RPMI7951 (cell line): Measurements from ENCODE around the gene SLC45A3. TPM values are rescaled to one million over a fixed set of nuclear protein-coding genes. Genes with fewer than 3 reads are reported as not detected.
"Not testable (repeated sequence)": the region's sequence is repeated elsewhere in the genome, so short reads cannot be mapped to it uniquely, and the experiment has no call there.

ENCODE experiments used
- DNase-seq: peaks from one replicate; pipeline ENCODE4 v3.0.0-alpha.2; 2012; ENCODE audit warnings: low read depth
- total RNA-seq: library from RNA; depleted of rRNA; stranded (reverse); fragments of >200 nt; shearing (Covaris generic); gene quantifications from 2 replicates; pipeline ENCODE4 v1.2.3, GENCODE V29; 2014; rRNA removed

Gene SLC45A3, protein sequence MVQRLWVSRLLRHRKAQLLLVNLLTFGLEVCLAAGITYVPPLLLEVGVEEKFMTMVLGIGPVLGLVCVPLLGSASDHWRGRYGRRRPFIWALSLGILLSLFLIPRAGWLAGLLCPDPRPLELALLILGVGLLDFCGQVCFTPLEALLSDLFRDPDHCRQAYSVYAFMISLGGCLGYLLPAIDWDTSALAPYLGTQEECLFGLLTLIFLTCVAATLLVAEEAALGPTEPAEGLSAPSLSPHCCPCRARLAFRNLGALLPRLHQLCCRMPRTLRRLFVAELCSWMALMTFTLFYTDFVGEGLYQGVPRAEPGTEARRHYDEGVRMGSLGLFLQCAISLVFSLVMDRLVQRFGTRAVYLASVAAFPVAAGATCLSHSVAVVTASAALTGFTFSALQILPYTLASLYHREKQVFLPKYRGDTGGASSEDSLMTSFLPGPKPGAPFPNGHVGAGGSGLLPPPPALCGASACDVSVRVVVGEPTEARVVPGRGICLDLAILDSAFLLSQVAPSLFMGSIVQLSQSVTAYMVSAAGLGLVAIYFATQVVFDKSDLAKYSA
- 4.4 and 4.7 TPM in 2 replicates for total RNA-seq

DNA sequence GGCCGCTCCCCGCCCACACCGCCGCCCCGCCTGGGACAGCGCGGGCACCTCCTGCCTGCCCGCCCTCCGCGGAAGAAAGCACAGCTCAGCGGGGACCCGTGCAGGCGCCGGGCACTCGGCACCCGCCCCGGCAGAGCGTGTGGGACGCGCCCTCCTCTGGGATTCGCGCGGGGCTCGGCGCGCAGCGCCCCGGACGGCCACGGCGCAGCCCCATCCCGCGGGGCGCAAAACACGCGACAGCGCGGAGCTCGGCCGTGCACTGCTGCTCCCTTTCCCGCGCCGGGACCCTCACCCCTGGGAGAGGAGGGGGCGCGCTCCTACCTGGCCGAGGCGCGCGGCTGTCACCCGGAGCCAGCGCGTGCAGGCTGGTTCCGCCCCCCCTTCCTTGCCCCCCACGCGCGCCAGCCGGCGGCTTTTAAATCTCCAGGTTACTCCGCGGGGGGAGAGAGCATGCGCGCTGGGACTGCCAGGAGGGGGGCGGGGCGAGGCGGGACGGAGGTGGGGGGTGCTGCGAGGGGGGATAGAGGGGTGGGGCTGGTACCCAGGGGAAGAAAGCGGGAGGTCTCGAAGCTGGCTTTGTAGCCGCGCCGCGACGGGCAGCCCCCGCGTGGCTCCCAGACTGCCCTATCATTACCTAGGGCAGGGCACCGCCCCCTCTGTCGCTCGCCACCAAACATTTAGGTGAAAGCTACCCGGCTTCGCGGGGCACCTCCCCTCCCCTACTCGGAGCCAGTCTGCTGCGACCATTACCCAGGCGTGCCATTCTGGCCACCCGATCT is at the start of gene SLC45A3:
Gene SLC45A3, minus strand, starts transcription at position 437 of the 779 bp plus-strand sequence. CDS start 15,853 bp downstream, outside the sequence.
- peak; percentile 19 for DNase-seq

DNA sequence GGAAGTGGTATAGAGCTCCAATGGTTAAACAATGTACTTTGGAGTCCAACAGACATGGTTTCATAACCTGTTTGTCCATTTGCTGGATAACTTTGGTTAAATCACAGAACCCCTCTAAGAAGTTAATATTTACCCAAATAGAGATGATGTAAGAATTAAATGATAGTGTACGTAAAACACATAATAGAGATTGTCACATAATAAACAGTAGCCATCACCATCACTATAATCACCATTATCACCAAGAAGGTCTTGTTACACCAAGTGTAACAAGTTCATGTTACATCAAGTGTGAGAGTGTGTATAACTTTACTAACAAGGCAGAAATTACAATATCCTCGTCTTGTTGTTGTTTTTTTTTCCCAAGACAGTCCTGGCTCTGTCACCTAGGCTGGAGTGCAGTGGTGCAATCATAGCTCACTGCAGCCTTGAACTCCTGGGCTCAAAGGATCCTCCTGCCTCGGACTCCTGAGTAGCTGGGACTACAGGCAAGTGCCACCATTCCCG is 46.4 kb upstream of the SLC45A3 start:
- no peak for DNase-seq

DNA sequence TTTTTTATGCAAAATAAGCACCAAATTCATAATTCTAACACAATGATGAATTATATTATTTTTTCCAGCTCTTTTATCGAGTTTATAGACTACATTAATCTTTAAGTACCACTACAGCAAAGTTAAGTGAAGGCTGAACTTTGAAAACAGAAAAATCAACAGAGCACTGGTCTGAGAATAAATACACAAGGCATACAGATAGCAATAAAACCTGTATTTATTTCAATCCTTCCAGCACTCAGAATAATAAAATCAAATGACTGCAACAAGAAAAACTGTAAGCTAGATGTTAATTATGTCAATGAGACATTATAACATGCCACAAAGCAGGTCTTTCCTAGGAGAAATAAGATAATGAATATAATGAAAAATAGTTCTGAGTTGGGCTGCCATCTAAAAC is 45.2 kb upstream of the SLC45A3 start:
- DNase-seq: no peak

DNA sequence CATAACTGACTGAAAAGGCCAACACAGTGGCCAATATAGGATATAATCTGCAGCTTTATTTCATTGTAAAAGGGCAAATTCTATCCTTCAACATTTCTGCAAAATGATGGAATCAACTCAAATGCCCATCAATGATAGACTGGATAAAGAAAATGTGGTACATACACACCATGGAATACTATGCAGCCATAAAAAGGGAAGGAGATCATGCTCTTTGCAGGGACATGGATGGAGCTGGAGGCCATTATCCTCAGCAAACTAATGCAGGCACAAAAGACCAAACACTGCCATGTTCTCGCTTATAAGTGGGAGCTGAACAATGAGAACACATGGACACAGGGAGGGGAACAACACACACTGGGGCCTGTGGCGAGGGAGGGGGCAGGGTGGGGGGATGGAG is 40.4 kb upstream of the SLC45A3 start:
- not testable (repeated sequence) for DNase-seq

DNA sequence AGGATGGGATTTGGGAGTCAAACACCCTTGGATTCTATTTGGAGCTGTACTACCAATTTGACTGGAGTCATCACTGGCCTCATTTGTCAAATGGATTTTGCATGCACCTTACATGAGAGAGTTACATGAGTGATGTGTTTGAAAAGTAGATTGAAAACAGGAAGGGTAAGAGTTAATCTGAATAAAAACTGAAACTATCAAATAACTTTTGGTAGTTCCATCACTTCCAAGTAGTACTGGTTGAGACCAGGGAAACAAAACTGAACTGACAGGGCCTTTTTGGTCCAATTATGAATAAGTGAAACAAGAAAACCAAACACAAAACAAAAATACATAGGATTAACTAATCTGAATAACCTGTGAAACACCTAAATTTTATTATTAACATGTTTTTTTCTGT is 39.5 kb upstream of the SLC45A3 start:
- DNase-seq: no peak

DNA sequence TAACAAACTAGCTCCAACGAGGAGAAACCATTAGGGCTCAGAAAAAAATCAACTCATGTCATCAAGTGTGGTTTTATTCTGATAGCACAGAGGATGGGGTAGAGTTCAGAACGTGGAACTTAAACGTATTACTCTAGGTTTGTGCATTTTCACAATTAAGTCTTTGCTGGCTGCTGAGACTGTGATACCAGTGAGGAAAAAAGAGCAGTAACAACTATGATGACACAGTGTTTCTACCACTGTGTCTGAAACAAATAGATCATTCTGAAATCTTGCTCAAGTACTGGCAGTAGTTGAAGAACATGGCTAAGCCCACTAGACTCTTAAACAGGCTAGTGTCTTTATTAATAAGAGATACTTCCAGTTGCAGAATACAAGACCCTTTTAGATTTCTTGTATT is 38.7 kb upstream of the SLC45A3 start:
- DNase-seq: no peak

DNA sequence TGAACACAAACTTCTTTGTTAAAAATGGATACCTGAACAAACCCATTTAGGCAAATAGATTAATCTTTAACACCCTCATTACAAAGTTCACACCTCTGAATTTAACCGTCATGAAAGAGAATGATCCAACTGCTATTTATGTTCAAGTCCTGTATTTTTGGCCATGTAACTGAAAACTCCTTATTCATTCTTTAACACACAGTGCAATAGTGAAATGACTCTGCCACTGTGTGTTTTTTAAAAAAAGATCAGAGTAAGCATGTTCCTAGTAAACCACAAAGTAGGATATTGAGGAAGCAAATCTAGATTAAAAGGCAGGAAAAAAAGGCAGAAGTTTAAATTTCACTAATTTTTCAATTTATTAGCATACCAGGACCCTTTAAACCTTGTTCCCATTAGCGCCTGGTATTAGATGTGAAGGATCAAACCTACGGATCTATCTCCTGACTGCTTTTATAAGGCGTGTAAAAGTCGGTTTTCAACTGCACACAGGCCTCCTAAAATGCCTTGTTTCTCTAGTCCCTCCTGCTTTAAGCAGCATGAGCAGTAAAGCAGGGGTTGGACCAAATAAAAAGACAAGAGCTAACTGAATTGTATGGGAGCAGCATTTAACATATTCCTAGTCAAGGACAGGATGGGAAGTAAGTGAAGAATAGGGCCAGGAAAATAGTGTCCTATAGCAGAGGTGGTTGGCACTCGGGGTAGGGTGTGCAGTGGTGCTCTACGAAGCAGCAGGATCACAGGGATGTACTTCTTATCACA is 36.2 kb upstream of the SLC45A3 start:
- no peak for DNase-seq

DNA sequence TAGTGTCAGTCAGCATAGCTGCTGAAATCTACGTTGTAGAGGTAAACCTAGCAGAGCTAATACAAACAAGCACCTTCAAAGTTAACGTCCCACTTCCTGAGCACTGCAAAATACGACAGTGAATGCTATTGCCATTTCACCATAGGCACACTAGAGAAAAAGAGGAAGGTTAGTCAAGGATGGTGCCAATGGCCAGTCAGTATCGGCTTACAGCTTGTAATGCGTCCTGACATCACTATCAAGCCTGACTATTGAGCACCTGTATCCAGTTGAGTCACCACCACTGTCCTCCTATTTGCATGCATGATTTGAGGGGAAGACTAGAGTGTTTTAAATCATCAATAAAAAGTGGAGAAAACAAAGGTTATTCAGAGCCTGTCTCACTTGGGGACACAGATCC is 35.3 kb upstream of the SLC45A3 start:
- DNase-seq: no peak

DNA sequence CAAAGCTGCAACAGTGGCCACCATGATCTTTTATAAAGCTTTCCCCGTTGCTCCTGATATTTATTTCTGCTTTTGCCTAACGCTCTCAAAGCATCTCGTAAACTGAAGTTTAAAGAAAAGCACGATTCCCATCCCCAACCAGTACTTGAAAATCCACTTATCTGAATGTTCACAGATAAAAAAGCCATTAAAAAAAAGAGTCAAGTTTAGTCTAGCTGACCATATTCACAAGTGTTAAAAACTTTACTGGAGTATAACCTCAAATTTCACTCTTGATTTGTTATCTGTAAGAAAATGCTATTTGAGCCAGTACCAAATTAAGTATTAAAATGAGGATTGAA is 34.6 kb upstream of the SLC45A3 start:
- DNase-seq: no peak

DNA sequence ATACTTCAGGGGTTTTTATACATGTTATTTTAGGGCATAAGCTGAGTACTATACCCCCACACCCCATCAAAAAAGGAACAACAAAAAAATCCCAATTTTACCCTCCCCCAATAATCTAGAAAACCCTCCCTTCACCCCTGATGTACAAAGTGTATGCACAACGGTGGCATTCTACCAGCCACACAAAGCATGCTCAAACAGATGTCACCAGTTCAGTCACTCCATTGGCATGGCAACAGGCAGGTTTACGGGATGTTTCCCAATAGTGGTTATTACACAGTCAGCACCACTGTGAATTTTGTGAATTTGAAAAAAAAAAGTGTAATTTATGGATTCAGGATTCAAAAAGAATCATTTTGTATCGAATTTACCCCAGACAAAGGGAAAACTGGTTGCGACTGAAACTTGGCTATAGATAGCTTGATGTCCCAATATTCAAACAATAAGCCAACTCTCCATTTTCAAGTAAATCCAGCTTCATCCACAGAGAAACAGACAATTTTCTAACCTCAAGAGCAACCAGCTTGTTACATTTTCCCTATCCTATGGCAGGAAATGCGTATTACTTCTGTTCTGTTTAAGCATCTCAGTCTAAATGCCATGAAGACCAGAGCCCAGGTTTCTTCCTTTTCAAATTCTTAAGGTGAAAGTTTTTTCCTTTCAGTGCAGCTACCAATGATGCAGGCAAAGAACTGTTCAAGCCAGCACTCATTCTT is 34.0 kb upstream of the SLC45A3 start:
- no peak for DNase-seq

DNA sequence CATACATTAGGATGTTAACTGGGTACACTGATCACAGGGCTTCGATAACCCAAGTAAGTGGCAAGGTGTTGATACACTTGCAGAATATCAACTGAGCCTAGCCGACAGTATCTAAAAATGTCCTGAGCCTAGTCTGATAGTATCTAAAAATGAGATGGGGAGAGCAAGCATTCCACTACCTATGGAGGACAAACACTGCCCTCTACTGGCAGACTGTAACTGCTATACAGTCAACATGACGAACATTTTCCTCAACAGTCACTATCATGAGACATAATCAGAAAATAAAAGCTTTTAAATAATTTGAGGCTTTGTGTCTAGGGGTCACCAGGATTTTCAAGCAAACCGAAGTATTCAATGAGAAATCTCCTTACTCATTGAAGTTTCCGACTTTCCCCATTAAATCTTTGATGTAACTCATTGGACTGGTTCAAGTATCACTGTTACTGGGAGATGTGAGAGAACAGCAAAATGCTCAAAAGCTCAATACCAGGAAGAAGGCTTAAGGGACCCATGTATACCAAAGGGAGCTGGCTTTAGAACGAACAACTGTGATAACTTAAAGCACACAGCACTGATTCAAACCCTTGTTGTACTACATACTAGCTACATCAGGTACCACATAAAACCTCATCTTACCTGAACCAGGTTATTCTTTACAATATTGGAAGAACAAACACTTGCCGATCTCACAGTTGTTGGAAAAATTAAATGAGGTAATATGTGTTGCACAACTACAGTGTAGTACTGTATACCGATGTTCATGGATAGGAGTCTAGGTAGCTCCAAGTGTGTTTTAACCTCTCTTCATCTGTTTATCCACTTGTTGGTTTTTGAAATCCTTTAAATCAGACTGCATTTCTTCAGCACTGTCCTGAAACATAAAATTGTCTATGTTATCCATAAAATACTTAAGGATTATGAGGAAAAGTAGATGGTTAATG is 31.1 kb upstream of the SLC45A3 start:
- DNase-seq: peak; percentile 60

DNA sequence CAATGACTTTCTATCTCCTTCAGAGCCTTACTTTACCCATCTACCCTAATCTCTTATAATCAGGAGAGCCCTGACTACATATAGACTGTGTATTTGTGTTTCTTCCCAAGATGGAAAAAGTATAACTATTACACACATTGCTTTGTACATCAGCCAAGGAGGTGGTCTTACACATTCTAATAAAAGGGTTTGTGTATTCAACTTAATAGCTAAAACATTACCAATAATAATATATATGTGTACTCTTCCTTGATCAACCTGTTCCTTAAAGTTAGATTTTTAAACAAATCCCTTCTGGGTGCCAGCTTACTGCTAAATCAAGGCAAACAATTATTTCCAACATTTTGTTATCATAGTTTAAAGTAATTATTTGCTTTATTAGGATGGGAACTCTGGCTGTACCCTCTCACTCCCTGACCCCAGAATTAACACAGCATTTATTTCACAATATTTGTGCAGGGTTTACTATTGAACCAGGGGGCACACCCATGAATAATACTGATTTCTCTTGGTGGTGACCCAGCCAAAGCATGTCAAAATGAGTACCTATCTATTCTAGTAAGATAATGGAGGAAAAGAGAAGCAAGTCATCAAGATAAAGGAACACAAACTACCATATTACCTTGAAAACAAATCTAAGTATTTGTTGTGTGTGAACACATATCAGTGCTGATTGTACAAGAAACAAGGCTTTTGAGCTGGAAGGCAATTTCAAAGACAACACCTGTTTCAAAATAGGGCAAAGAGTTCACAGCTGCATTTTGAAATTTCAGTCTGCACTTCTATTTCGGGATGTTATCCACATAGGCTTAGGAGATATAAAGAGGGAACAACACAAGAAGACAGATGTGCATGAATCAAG is 30.1 kb upstream of the SLC45A3 start:
- DNase-seq: no peak

DNA sequence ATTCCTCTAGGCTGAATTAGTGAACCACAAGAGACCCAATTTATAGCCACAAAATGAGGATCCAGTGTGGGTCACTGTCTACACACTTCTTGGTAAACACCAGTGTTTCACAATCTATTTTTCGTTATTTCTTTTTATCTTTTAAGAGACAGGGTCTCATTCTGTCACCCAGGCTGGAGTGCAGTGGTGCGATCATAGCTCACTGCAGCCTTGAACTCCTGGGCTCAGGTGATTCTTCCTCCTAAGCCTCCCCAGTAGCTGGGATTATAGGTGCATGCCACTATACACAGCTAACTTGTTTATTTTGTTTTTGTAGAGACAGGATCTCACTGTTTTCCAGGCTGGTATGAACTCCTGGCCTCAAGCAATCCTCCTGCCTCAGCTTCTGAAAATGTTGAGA is 29.3 kb upstream of the SLC45A3 start:
- no peak for DNase-seq

DNA sequence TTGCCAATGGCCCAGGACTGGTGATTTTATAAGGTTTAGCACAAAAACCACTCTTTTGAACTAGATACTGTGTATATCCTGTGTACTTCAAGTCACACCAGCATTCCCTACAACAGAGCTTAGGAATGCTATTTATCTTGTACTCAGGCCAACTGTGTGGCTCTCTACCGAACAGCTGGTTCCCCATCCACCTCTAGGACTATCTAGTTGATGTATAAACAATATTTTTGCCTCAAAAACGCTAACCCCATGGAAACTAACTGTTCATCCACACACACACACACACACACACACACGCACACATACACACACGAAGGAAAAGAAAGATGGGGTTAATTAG is 28.7 kb upstream of the SLC45A3 start:
- no peak for DNase-seq

DNA sequence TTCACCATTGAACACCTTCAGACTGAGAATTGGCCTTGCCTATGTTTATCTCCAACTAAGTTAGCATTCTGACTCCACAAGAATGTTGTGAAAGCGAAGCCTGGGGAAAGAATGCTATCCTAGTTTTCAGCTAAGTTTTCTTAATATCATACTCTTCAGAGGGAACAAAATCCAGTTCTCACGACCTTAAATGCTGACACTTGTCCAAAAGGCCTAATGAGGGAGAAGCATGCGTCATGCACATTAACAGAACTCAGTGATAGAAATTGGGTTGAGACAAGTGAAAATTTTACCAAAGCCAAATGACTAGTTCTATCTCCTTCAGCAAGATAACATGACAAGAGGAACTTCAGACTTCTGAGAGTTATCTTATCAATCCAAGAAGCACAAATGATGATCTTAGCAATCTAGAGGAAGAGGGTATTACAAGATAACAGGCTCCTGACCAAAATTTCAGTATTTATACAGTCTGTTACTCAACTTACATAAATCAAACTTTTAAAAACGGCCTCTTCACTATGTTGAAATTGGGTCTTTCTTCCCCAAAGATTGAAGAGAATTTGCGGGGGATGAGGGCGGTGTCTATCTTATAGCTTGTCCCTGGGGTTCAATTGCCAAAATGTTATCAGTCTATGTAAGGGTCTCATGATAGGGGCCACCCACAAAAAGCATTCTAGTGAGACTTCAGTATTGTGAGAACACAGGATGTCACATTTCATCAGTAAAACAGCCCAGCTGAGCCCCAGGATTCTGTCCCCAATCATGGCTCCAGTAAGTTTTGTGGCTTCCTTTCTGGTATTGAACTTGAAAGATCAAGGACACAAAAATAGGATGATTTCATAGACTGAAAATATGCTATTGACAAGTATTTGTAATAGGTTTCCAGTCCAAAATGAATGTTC is 26.5 kb upstream of the SLC45A3 start:
- DNase-seq: no peak

DNA sequence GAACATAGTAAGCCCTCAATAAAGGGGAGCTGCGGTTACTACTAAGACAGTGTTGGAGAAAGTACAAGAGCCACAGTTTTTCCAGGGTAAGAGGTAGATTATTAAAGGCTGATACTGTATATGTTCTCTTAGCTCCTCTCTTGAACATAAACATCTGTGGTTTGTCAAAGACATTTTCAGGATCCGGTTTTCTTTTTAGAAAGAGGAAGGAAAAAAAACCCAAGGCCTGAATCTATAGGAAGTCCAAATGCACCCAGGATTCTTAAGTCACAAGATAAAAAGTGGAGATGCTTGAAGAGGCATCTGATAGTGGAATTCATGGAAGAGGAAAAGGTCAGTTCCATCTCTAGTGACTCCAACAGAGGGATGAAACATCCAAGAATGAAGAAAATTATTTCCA is 24.6 kb upstream of the SLC45A3 start:
- no peak for DNase-seq

DNA sequence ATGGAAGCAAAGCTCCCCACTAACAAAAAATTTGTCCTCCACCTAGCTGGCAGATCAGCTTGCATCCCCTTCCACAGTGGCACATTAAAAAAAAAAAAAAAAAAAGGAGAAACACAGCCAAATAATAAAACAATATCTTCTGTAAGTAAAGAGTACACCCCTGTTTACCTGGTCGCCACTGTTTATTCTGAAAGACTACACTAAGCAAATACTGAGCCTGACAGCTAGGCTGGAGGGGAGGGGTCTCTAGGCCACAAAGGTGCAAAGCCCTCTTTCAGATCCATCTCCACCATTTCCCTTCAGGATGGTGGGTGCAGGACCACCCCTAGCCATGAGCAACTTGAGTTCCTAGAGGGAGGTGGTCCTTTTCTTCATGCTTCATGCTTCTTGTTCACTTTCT is 22.8 kb upstream of the SLC45A3 start:
- DNase-seq: no peak

DNA sequence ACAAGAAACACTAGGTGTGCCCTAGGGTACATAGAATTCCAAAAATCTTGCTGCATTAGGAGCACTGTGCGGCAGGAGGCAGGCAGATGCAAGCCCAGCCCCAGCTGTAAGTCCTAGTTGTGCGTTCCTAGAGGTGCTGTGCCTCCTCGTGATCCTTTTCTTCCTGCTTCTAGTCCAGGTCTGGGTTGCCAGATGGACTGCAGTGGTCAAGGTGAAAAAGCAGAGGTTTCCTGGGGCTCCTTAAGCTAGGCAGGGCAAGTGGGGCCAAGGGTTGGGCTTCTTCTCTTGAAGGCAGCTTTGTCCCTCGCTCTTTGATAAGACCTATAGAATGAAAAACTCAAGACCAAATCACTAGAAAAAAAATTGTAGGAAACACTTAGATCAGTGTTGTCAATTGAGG is 21.6 kb upstream of the SLC45A3 start:
- no peak for DNase-seq
